HG03060 (cell line): ENCODE data around the gene CEP112.
"Not testable (repeated sequence)": the region's sequence is repeated elsewhere in the genome, so short reads cannot be mapped to it uniquely, and the experiment has no call there.

Source experiments
- ATAC-seq: cut with Tn5 transposase; IDR thresholded peaks from one replicate; pipeline ENCODE4 v1.9.1; 2021; ENCODE audit warnings: low read depth, moderate number of reproducible peaks; ENCODE audit not compliant: unreplicated experiment

CEP112 gene

GRCh38 chr17:66087073-66087472, 104.9 kb downstream of the CEP112 start:
- ATAC-seq: no peak

DNA sequence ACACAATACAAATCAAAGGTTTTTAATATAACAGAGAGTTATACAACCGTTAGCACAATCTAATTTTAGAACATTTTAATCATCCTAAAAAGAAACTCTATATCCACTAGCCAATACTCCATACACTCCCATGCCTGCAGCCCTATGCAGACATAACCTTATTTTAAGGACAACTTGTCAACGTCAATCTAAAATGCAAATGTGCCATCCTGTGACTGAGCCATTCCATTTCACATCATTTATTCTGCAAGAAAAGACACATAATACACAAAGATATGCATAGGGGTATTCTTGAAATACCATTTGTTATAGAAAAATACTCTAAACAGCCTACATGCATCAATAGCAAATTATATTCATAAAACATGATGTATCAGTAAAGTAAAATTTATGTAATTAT, 106.7 kb downstream of the CEP112 start:
- ATAC-seq: no peak

- not testable (repeated sequence) for ATAC-seq
These were observed 111.3 kb downstream of the CEP112 start for GRCh38 chr17:66080670-66081069.

GRCh38 chr17:66076546-66077190, 115.3 kb downstream of the CEP112 start:
- no peak for ATAC-seq

GRCh38 chr17:66073384-66073783, 118.5 kb downstream of the CEP112 start:
- no peak for ATAC-seq

DNA sequence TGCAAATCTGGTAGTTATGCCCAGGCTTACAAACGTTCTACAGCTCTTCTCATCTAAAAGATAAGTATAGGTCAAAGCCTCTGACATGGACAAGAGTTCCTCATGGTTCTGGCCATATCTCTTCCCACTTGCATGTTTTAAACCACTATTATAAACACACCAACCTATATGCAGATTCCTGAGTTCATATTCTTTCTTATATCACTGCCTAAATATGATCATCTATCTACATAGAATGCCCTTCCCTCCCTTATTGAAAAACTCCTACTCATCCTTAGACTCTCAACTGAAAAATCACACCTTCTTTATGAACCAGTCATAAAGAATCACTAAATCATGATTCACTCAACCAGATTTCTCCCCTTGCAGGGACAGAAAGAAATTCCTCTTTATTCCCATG, 128.2 kb downstream of the CEP112 start:
- no peak for ATAC-seq

- ATAC-seq: no peak
These were observed 135.8 kb downstream of the CEP112 start for GRCh38 chr17:66056148-66056547.

- ATAC-seq: no peak
These were observed 137.7 kb downstream of the CEP112 start for GRCh38 chr17:66054242-66054641.

- no peak for ATAC-seq
These were observed 147.8 kb downstream of the CEP112 start for GRCh38 chr17:66044083-66044482.

DNA sequence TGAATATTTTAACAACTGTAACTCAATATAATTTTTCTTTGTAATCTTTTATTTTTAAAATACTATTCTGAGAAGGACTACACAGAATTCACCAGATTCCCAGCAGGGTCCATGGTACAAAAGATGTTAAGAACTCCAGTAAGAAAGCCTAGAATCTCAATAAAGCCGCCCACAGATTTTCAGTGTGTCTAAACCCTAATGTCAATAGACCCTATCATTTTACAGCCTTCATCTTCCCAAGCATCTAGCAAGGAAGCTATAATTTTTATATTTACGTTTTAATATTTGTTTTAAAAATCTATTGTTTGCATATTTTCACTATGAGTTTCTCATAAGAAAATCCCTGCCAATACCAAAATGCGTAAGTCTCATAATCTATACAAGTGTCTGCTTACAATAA, 148.5 kb downstream of the CEP112 start:
- ATAC-seq: no peak

DNA sequence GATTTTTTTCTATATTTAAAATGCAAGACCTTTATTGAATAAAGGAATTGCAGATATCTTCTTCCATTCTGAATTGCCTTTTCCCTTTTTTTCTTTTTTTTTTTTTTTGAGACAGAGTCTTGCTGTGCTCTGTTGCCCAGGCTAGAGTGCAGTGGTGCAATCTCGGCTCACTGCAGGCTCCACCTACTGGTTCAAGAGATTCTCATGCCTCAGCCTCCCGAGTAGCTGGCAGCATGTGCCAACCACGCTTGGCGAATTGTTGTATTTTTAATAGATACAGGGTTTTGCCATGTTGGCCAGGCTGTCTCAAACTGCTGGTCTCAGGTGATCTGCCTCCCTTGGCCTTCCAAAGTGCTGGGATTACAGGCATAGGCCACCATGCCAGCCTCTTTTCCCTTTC, 151.5 kb downstream of the CEP112 start:
- ATAC-seq: no peak

DNA sequence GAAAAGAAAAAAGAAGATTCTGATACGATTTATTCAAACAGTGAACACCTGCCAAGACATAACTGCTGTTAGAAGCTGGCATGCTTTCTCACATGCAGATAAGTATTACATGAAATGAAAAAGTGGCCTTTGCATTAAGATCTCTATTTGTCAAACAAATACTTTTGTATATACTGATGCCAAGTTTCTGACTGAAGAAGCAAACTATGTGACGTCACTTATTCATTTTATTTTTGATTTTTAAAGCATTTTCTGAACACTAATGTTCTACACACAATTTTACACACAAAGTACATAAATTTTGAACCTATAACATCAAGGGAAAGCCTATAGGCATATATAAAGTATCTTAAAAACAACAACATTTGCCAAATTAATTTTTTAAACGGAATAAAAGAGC, 153.8 kb downstream of the CEP112 start:
- ATAC-seq: no peak

GRCh38 chr17:66037221-66037620, 154.7 kb downstream of the CEP112 start:
- no peak for ATAC-seq

DNA sequence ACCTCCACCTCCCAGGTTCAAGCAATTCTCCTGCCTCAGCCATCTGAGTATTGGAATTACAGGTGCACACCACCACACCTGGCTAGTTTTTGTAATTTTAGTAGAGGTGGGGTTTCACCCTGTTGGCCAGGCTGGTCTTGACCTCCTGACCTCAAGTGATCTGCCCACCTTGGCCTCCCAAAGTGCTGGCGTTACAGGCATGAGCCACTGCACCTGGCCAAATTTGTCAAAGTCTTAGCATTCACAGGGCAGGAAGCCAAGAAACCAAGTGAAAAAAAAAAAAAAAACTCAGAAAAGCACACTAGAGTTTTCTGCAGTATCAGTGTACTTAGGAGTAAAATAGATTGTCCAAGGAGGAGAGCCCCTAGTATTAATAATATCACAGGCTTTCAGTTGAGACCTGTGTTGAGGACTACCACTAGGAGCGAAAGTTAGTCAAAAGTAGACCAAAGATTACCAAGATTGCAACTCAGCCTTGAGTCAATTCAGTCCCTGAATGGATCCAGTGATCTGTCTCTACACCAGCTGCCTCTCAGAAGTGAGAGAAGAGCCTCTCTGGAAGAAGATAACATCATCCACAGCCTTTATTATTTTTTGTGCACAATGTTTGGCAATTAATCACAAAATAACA, 159.7 kb downstream of the CEP112 start:
- ATAC-seq: no peak

DNA sequence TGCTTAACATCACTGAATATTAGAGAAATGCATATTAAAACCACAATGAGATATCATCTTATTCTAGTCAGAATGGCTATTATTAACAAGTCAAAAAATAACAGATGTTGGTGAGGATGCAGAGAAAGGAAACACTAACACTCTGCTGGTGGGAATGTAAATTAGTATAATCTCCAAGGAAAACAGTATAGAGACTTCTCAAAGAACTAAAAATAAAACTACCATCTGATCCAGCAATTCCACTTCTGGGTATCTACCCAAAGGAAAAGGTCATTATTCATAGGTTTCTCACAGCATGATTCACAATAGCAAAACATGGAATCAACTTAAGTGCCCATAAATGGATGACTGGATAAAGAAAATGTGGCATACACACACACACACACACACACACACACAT, 166.4 kb downstream of the CEP112 start:
- ATAC-seq: no peak

- ATAC-seq: no peak
These were observed 170.2 kb downstream of the CEP112 start for GRCh38 chr17:66021757-66022156.

DNA sequence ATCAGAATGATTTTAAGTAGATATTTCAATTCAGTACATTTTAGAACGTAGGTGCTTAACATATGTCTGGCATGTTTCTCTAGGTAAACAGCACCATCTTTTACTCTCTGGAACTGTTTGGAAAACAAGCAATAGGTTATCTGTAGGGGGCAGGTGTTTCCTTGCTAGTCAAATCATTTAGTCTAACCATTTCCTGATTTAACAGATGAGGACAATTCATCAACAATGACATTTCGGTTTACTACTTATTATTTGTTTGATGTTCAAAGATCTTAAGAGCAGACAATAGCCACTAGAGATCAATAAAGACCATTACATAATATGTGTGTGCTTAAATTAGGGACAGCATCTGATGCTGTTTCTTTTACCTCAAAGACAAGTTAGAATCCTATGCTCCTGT, 173.1 kb downstream of the CEP112 start:
- no peak for ATAC-seq

GRCh38 chr17:66016231-66016630, 175.7 kb downstream of the CEP112 start:
- no peak for ATAC-seq

GRCh38 chr17:66008680-66009079, 183.3 kb downstream of the CEP112 start:
- ATAC-seq: no peak

DNA sequence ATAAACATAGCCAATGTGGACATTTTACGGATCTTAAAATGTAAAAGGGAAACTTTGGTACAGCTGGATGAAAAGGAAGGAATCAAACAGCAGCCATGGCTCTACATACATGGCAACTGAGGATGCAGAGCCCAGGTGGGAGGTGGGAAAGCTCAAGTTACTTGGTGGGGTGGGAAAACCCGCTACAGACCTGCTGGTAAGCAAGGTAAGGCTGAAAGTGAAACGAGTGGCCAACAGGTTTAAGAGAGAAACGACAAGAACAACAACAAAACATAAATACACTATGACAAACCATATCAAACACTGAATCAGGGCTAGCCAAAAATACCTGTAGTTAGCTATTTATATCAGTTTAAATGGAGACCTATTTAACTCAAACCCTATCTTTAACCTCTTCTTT, 185.3 kb downstream of the CEP112 start:
- no peak for ATAC-seq

GRCh38 chr17:66002812-66003211, 189.1 kb downstream of the CEP112 start:
- no peak for ATAC-seq

- ATAC-seq: no peak
These were observed 189.8 kb downstream of the CEP112 start for GRCh38 chr17:66002063-66002585.
